Measurements from ENCODE around the gene CTNNA3.
"Not testable (repeated sequence)": the region's sequence is repeated elsewhere in the genome, so short reads cannot be mapped to it uniquely, and the experiment has no call there.

Gene CTNNA3

GRCh38 chr10:67242528-67242927 lies 453.5 kb downstream of the CTNNA3 start:
- TF ChIP-seq CTCF (IDR thresholded peaks at IDR 0.05; ENCODE audit: control insufficient read depth, insufficient read depth, low read depth, low read length, missing control alignments): no peak
- DNase-seq (ENCODE audit: low read depth): no peak
- no peak overlapping the region for H3K4me3 ChIP-seq (ENCODE audit: control insufficient read depth, low read depth, low read length)

- no peak for TF ChIP-seq CTCF (IDR thresholded peaks at IDR 0.05; ENCODE audit: control insufficient read depth, insufficient read depth, low read depth, low read length, missing control alignments)
- DNase-seq (ENCODE audit: low read depth): no peak
- no peak overlapping the region for H3K4me3 ChIP-seq (ENCODE audit: control insufficient read depth, low read depth, low read length)
Measured at GRCh38 chr10:67241451-67241850, 454.5 kb downstream of the CTNNA3 start.

GRCh38 chr10:67239864-67240497 lies 456.0 kb downstream of the CTNNA3 start:
- TF ChIP-seq CTCF (IDR thresholded peaks at IDR 0.05; ENCODE audit: control insufficient read depth, insufficient read depth, low read depth, low read length, missing control alignments): no peak
- no peak for DNase-seq (ENCODE audit: low read depth)
- no peak overlapping the region for H3K4me3 ChIP-seq (ENCODE audit: control insufficient read depth, low read depth, low read length)

- not testable (repeated sequence) for H3K4me3 ChIP-seq (ENCODE audit: control insufficient read depth, low read depth, low read length); DNase-seq (ENCODE audit: low read depth)
Measured at GRCh38 chr10:67230680-67231500, 465.1 kb downstream of the CTNNA3 start.

GRCh38 chr10:67225226-67225625 lies 470.8 kb downstream of the CTNNA3 start:
- no peak overlapping the region for H3K4me3 ChIP-seq (ENCODE audit: control insufficient read depth, low read depth, low read length)
- no peak for TF ChIP-seq CTCF (IDR thresholded peaks at IDR 0.05; ENCODE audit: control insufficient read depth, insufficient read depth, low read depth, low read length, missing control alignments)
- no peak for DNase-seq (ENCODE audit: low read depth)

- TF ChIP-seq CTCF (IDR thresholded peaks at IDR 0.05; ENCODE audit: control insufficient read depth, insufficient read depth, low read depth, low read length, missing control alignments): no peak
- H3K4me3 ChIP-seq (ENCODE audit: control insufficient read depth, low read depth, low read length): no peak overlapping the region
- no peak for DNase-seq (ENCODE audit: low read depth)
Measured at GRCh38 chr10:67224553-67224952, 471.4 kb downstream of the CTNNA3 start.

GRCh38 chr10:67222934-67223333 lies 473.1 kb downstream of the CTNNA3 start:
- no peak for TF ChIP-seq CTCF (IDR thresholded peaks at IDR 0.05; ENCODE audit: control insufficient read depth, insufficient read depth, low read depth, low read length, missing control alignments)
- no peak for DNase-seq (ENCODE audit: low read depth)
- H3K4me3 ChIP-seq (ENCODE audit: control insufficient read depth, low read depth, low read length): no peak overlapping the region
